ENCODE measurements around the gene USP37. TPM values are rescaled to one million over a fixed set of nuclear protein-coding genes. Genes with fewer than 3 reads are reported as not detected.
A peak's percentile ranks its signal among the peaks of the same experiment; 100 is the strongest.
"Not testable (repeated sequence)": the region's sequence is repeated elsewhere in the genome, so short reads cannot be mapped to it uniquely, and the experiment has no call there.

The USP37 gene
- total RNA-seq, 1 donor from 2014 or later, result 25.5 TPM

- Mint-ChIP-seq H3K4me1 (ENCODE audit: low read depth) (peaks cover 29% of the 10 kb centered on the region), H3K9me3 (ENCODE audit: low read depth) (no peaks in the 10 kb centered on the region), H3K36me3 (ENCODE audit: insufficient read depth) (peaks cover 6% of the 10 kb centered on the region), H3K27ac (no peak overlapping the region), H3K27me3 (no peaks in the 10 kb centered on the region), H3K4me3 (ENCODE audit: low read depth) (peak overlapping the region; percentile 88)
- TF ChIP-seq CTCF (IDR thresholded peaks at IDR 0.05; ENCODE audit: unreplicated experiment), result no peak
- no peak for DNase-seq (ENCODE audit: low spot score, unreplicated experiment)
Measured at GRCh38 chr2:218566296-218566695, 1.9 kb downstream of the USP37 start.

- Mint-ChIP-seq H3K27ac (peak overlapping the region; percentile 27), H3K4me1 (ENCODE audit: low read depth) (peaks cover 14% of the 10 kb centered on the region), H3K9me3 (ENCODE audit: low read depth) (no peaks in the 10 kb centered on the region), H3K4me3 (ENCODE audit: low read depth) (no peak overlapping the region), H3K27me3 (no peaks in the 10 kb centered on the region), H3K36me3 (ENCODE audit: insufficient read depth) (peaks cover 7% of the 10 kb centered on the region)
- no peak for TF ChIP-seq CTCF (IDR thresholded peaks at IDR 0.05; ENCODE audit: unreplicated experiment)
- no peak for DNase-seq (ENCODE audit: low spot score, unreplicated experiment)
Measured at GRCh38 chr2:218564056-218564455, 4.1 kb downstream of the USP37 start.

GRCh38 chr2:218558986-218559385 is 9.2 kb downstream of the USP37 start:
- no peak for DNase-seq (ENCODE audit: low spot score, unreplicated experiment)
- Mint-ChIP-seq H3K9me3 (ENCODE audit: low read depth) (no peaks in the 10 kb centered on the region), H3K4me1 (ENCODE audit: low read depth) (no peaks in the 10 kb centered on the region), H3K27ac (no peak overlapping the region), H3K4me3 (ENCODE audit: low read depth) (no peak overlapping the region), H3K36me3 (ENCODE audit: insufficient read depth) (peaks cover 18% of the 10 kb centered on the region), H3K27me3 (no peaks in the 10 kb centered on the region)
- TF ChIP-seq CTCF (IDR thresholded peaks at IDR 0.05; ENCODE audit: unreplicated experiment), result no peak

- H3K27ac Mint-ChIP-seq, result no peak overlapping the region
- no peaks in the 10 kb centered on the region for H3K27me3 Mint-ChIP-seq
- DNase-seq (ENCODE audit: low spot score, unreplicated experiment), result no peak
- no peak for TF ChIP-seq CTCF (IDR thresholded peaks at IDR 0.05; ENCODE audit: unreplicated experiment)
- H3K4me3 Mint-ChIP-seq (ENCODE audit: low read depth), result no peak overlapping the region
- no peaks in the 10 kb centered on the region for H3K4me1 Mint-ChIP-seq (ENCODE audit: low read depth)
- H3K36me3 Mint-ChIP-seq (ENCODE audit: insufficient read depth), result peaks cover 26% of the 10 kb centered on the region
- peaks cover 4% of the 10 kb centered on the region for H3K9me3 Mint-ChIP-seq (ENCODE audit: low read depth)
Measured at GRCh38 chr2:218557941-218558340, 10.2 kb downstream of the USP37 start.

GRCh38 chr2:218555527-218555926 is 12.6 kb downstream of the USP37 start:
- H3K4me1 Mint-ChIP-seq (ENCODE audit: low read depth), result no peaks in the 10 kb centered on the region
- H3K4me3 Mint-ChIP-seq (ENCODE audit: low read depth), result no peak overlapping the region
- no peak for TF ChIP-seq CTCF (IDR thresholded peaks at IDR 0.05; ENCODE audit: unreplicated experiment)
- DNase-seq (ENCODE audit: low spot score, unreplicated experiment), result no peak
- H3K27me3 Mint-ChIP-seq, result no peaks in the 10 kb centered on the region
- peaks cover 4% of the 10 kb centered on the region for H3K9me3 Mint-ChIP-seq (ENCODE audit: low read depth)
- H3K36me3 Mint-ChIP-seq (ENCODE audit: insufficient read depth), result peaks cover 31% of the 10 kb centered on the region
- H3K27ac Mint-ChIP-seq, result no peak overlapping the region

GRCh38 chr2:218554225-218554624 is 13.9 kb downstream of the USP37 start:
- not testable (repeated sequence) for H3K4me3 Mint-ChIP-seq (ENCODE audit: low read depth); H3K4me1 Mint-ChIP-seq (ENCODE audit: low read depth); H3K9me3 Mint-ChIP-seq (ENCODE audit: low read depth); H3K27ac Mint-ChIP-seq; H3K27me3 Mint-ChIP-seq; DNase-seq (ENCODE audit: low spot score, unreplicated experiment)
- peaks cover 30% of the 10 kb centered on the region for H3K36me3 Mint-ChIP-seq (ENCODE audit: insufficient read depth)

Data from progenitor cell of endocrine pancreas (in vitro differentiated cells).